ENCODE data around the gene LMCD1.

The LMCD1 gene

DNA sequence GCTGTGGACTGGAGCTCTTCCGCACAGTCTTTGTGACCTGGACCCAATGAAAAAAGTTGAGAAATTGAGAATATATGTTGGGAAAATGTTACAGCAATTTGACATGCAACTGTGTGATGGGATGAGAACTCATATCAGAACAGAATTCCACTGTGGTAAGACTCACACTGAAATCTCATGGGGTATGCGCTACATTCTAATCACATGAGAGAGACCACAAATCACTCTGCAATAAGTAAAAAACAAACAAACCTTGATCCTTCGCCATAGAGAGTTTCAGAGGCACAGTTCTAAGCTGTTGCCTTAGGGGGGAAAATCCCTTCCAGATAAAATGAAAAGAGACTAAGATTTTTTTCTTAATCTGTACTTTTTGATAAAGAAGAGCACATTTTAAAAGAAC lies 37.3 kb downstream of the LMCD1 start:
- no peak for TF ChIP-seq CTCF (IDR thresholded peaks at IDR 0.05; ENCODE audit: low read length, missing control alignments)
- no peak overlapping the region for H3K4me3 ChIP-seq (replicated peaks; ENCODE audit: low read depth, low read length)
- peak; percentile 73 for DNase-seq (ENCODE audit: low read depth)

DNA sequence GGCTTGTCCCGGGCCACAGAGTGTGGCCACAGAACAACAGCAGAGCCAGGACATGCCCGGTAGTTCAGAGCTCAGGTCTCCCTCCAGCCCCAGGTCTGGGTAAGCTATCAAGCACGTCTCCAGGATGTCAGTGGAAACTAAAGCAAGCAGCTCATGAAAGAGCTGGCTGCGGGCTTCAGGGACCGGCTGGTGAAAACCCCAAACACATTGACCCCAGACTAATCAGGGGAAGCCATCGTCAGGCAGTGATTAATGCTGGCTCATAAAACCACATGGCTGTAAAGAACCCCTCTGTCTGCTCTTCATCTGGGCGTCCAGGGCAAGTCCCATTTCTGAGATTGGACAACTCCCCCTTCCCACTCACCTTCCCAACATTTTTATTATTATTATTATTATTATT lies 37.8 kb downstream of the LMCD1 start:
- TF ChIP-seq CTCF (IDR thresholded peaks at IDR 0.05; ENCODE audit: low read length, missing control alignments): no peak
- H3K4me3 ChIP-seq (replicated peaks; ENCODE audit: low read depth, low read length): no peak overlapping the region
- no peak for DNase-seq (ENCODE audit: low read depth)

- no peak for DNase-seq (ENCODE audit: low read depth)
- H3K4me3 ChIP-seq (replicated peaks; ENCODE audit: low read depth, low read length): no peak overlapping the region
- no peak for TF ChIP-seq CTCF (IDR thresholded peaks at IDR 0.05; ENCODE audit: low read length, missing control alignments)
Measured at GRCh38 chr3:8540456-8540855, 38.8 kb downstream of the LMCD1 start.

DNA sequence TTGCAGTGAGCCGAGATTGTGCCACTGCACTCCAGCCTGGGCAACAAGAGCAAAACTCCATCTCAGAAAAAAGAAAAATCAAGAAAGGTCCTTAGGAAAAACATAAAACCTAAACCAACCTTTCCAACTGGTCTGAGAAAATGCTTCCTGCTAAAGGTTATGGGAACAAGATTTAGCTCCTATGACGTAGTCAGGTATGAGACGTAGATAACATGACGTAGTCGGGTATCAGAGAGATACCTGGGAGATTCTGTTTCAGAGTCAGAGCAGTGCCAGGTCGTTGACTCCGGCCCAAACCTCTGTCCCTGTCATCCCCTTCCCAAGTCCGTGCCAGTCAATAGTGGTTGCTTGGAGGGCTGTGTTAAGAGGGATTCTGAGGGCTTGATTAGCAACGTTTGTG lies 39.9 kb downstream of the LMCD1 start:
- no peak for DNase-seq (ENCODE audit: low read depth)
- no peak for TF ChIP-seq CTCF (IDR thresholded peaks at IDR 0.05; ENCODE audit: low read length, missing control alignments)
- H3K4me3 ChIP-seq (replicated peaks; ENCODE audit: low read depth, low read length): no peak overlapping the region

DNA sequence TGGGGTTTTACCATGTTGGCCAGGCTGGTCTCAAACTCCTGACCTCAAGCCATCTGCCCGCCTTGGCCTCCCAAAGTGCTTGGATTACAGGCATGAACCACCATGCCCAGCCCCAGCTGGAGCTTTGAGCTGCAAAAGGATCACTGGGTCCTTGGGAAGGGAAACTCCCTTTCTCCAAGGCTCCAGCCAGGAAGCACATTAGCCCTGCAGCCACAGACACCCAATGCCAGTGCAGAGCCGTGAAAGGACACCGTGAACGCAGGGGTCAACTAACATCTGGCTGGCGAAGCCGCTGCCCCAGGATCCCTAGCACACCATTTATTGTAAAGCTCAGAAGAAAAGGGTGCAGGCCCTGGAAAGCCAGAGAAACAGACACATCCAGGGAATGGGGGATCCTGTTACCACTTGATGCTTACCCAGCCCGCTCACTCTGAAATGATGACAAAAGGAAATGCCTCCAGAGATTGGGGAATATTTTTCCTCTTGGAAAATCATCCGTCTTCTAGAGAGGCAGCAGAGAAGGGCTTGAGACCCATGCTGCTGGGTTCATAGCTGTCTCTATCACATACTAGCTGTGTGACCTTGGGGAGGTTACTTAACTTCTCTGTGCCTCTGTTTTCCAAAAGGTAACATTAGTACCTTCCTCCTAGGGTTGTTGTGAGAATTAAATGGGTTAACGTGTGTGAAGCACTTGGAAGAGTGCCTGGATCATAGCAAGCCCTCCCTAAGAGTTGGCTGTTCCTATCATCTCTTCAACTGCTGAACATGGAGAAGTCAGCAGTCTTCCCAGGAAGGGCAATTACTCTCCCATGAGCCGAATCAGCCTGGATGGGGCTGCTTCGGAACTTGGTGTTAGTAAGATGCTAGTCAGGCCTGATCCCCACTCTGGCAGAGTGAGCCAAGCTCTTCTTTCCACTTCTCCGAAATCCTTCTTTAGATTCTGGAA lies 40.8 kb downstream of the LMCD1 start:
- DNase-seq (ENCODE audit: low read depth): no peak
- H3K4me3 ChIP-seq (replicated peaks; ENCODE audit: low read depth, low read length): no peak overlapping the region
- TF ChIP-seq CTCF (IDR thresholded peaks at IDR 0.05; ENCODE audit: low read length, missing control alignments): no peak

DNA sequence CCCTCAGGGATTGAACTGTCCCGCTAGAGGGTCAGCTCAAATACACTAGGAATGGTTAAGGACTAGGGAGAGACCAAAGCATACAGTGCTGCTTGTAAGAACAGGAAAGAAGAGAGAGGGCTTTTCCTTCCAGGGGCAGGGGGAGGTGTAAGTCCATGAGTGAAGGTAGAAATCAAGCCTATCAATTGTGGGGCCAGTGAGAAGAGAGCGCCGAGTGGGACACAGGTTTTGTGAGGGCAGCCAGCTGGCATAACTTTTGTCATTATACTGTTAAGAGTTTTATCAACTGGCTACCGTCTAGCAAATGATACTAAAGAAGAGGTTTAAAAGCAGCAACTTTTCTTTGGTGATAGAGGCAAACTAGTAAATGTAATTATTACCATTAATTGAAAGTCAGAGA lies 45.0 kb downstream of the LMCD1 start:
- TF ChIP-seq CTCF (IDR thresholded peaks at IDR 0.05; ENCODE audit: low read length, missing control alignments): no peak
- DNase-seq (ENCODE audit: low read depth): no peak
- H3K4me3 ChIP-seq (replicated peaks; ENCODE audit: low read depth, low read length): no peak overlapping the region
